ENCODE results near the gene EGFL8. TPM values are rescaled to one million over a fixed set of nuclear protein-coding genes. Genes with fewer than 3 reads are reported as not detected.

The EGFL8 gene
- total and polyA plus RNA-seq, 9 of the 15 experiments (the other 6 are each of a cell fraction or from before 2014, with no cell fraction given), result 2.2 to 47.4 (median 14.2) TPM

GRCh38 chr6:32151863-32152768 is 12.3 kb upstream of the EGFL8 start, which contains the start of gene PRRT1 (continued):
- TF ChIP-seq, protein P1, sequence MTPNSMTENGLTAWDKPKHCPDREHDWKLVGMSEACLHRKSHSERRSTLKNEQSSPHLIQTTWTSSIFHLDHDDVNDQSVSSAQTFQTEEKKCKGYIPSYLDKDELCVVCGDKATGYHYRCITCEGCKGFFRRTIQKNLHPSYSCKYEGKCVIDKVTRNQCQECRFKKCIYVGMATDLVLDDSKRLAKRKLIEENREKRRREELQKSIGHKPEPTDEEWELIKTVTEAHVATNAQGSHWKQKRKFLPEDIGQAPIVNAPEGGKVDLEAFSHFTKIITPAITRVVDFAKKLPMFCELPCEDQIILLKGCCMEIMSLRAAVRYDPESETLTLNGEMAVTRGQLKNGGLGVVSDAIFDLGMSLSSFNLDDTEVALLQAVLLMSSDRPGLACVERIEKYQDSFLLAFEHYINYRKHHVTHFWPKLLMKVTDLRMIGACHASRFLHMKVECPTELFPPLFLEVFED (CRISPR knock-in tag; conservative IDR thresholded peaks at IDR 0.05), result no peak
- TF ChIP-seq ZBTB7A (IDR thresholded peaks at IDR 0.05; ENCODE audit: borderline replicate concordance, control insufficient read depth, low read depth, low read length), result peak; percentile 54
- peak; percentile 26 for TF ChIP-seq RBM39 (optimal IDR thresholded peaks at IDR 0.05; ENCODE audit: low read depth, low read length)
- TF ChIP-seq ZNF347 (CRISPR knock-in tag; IDR thresholded peaks at IDR 0.05; ENCODE audit: low read depth), result no peak
- peak; percentile 21; the same call in 1 of the 2 replicates for TF ChIP-seq ZFX (CRISPR knock-in tag; IDR thresholded peaks at IDR 0.05)

- in situ Hi-C loops (cut with MboI), result no loop called here
- ChIA-PET POLR2A (interaction anchor here (0.6 to 2.1 kb wide), 6 partner anchors 12 to 38 kb away, joined by 3 to 7 read pairs (median 4); partner anchors contain the start of genes ATF6B and EGFL8), CTCF (ENCODE audit: low intra/inter-chr PET ratio) (interaction anchor here (0.9 to 4.2 kb wide), 2 partner anchors 24 to 34 kb away, joined by 3 to 51 read pairs; no protein-coding TSS in a partner anchor)
- peak; percentile 91 for FAIRE-seq
- WGBS (ENCODE audit: insufficient coverage, low coverage, missing lambda C conversion rate), result 5% methylated on average over 35 of the region's 35 CpGs
- peak overlapping the region; percentile 86 to 93 for H3K9ac ChIP-seq (ENCODE audit: insufficient read depth in 1 of 2, low read depth in 2 of 2, low read length in 2 of 2)
- peak overlapping the region; percentile 86 for H3K4me2 ChIP-seq (ENCODE audit: insufficient read depth, low read length)
- H3K36me3 ChIP-seq (ENCODE audit: control insufficient read depth, insufficient read depth, low read length), result peaks cover 28% of the 10 kb centered on the region
- BruUV-seq (replicated peaks), result TSS peak; percentile 70
- H4K20me1 ChIP-seq (replicated peaks; ENCODE audit: control insufficient read depth, insufficient read depth, low read length), result no peaks in the 10 kb centered on the region
- H3K4me1 ChIP-seq (replicated peaks in 1 of 2; ENCODE audit: control insufficient read depth in 2 of 2, insufficient read depth in 2 of 2, low read length in 2 of 2), result peaks cover 25 to 65% of the 10 kb centered on the region in 2 experiments; a peak in 4 of 5 replicates
- peak overlapping the region; percentile 89 for H3K27ac ChIP-seq (ENCODE audit: extremely low read depth, low read depth, low read length)
- H3K27me3 ChIP-seq (ENCODE audit: control insufficient read depth in 2 of 2, insufficient read depth in 2 of 2, low read length in 2 of 2), result no peaks in the 10 kb centered on the region
- peak overlapping the region; percentile 65 for H3K4me3 ChIP-seq
- peak overlapping the region; percentile 91 for H2AFZ ChIP-seq (ENCODE audit: low read depth, low read length)
- H3K9me1 ChIP-seq (ENCODE audit: control insufficient read depth, insufficient read depth, low read length), result no peaks in the 10 kb centered on the region
- intact Hi-C loops (cut with micrococcal nuclease), result no loop called here
- H3K79me2 ChIP-seq (ENCODE audit: control insufficient read depth, insufficient read depth, low read length), result peaks cover 44% of the 10 kb centered on the region
- ATAC-seq, result peak; percentile 72
- DNase-seq (ENCODE audit: extremely low read depth in 1 of 4, low spot score in 3 of 4), result peak; percentile 43 to 82 (median 57)
- H3K9me3 ChIP-seq (replicated peaks; ENCODE audit: control insufficient read depth, insufficient read depth, low read depth, low read length), result no peaks in the 10 kb centered on the region
- TF ChIP-seq KDM1A (IDR thresholded peaks at IDR 0.05), result peak; percentile 21; a peak in 1 of 4 replicates
- TF ChIP-seq FOXM1 (IDR thresholded peaks at IDR 0.05; ENCODE audit: low read depth), result no peak
- TF ChIP-seq FOXM1 (CRISPR knock-in tag; IDR thresholded peaks at IDR 0.05; ENCODE audit: low read depth), result no peak
- no peak for TF ChIP-seq ZNF134 (CRISPR knock-in tag; conservative IDR thresholded peaks at IDR 0.05)
- TF ChIP-seq ESRRA (IDR thresholded peaks at IDR 0.05; ENCODE audit: borderline replicate concordance, low read depth), result peak; percentile 16; the same call in 1 of the 2 replicates
- TF ChIP-seq SMARCA4 (IDR thresholded peaks at IDR 0.05), result peak; percentile 44; the same call in 1 of the 2 replicates
- no peak for TF ChIP-seq MED1 (CRISPR knock-in tag; IDR thresholded peaks at IDR 0.05; ENCODE audit: borderline replicate concordance)
- TF ChIP-seq SMAD4 (CRISPR knock-in tag; conservative IDR thresholded peaks at IDR 0.05), result no peak
- peak; percentile 66 for TF ChIP-seq DPF2 (IDR thresholded peaks at IDR 0.05)
- no peak for TF ChIP-seq SUPT5H (IDR thresholded peaks at IDR 0.05)
- no peak for TF ChIP-seq CSDE1 (IDR thresholded peaks at IDR 0.05)
- 0 out of 2 replicates have a peak, but pooled peaks have one; percentile 20 for TF ChIP-seq CREM (IDR thresholded peaks at IDR 0.05; ENCODE audit: low read depth)
- TF ChIP-seq SRSF9 (IDR thresholded peaks at IDR 0.05; ENCODE audit: borderline replicate concordance, low read depth, low read length), result no peak
- TF ChIP-seq ZEB2 (IDR thresholded peaks at IDR 0.05), result no peak
- no peak for TF ChIP-seq ESRRB (CRISPR knock-in tag; IDR thresholded peaks at IDR 0.05; ENCODE audit: borderline replicate concordance)
- TF ChIP-seq CHCHD3 (CRISPR knock-in tag; IDR thresholded peaks at IDR 0.05), result no peak
Observed at GRCh38 chr6:32152769-32153563, 11.4 kb upstream of the EGFL8 start.

All from K562 (cell line).